ENCODE results near the gene FBXO2. TPM values are rescaled to one million over a fixed set of nuclear protein-coding genes. Genes with fewer than 3 reads are reported as not detected.

The FBXO2 gene
- total and polyA plus RNA-seq, 10 donors = 2.1 to 6.7 (median 4.6) TPM

GRCh38 chr1:11648732-11649158 is 5.5 kb downstream of the FBXO2 start:
- Histone ChIP-seq H3K4me1 (peaks cover 0 to 36% (median 31%) of the 10 kb centered on the region in 6 donors), H3K4me3 (peak overlapping the region in 2 of 8 donors; percentile 5 to 63), H3K9me3 (no peaks in the 10 kb centered on the region), H3K36me3 (no peaks in the 10 kb centered on the region), H3K27me3 (replicated peaks in 1 of 7) (peaks cover 0 to 53% (median 12%) of the 10 kb centered on the region in 7 donors), H3K27ac (no peak overlapping the region)
- intact Hi-C loops (cut with DNase I; ENCODE audit: low total_unique reads) = loop anchor here (5.0 to 10.0 kb wide), 2 partner anchors 174 to 611 kb away; partner anchors contain the start of gene DISP3
- TF ChIP-seq POLR2AphosphoS5 (IDR thresholded peaks at IDR 0.05) = no peak
- no peak for TF ChIP-seq CTCF (IDR thresholded peaks at IDR 0.05 in 8 of 11, conservative IDR thresholded peaks at IDR 0.05 in 3 of 11)
- TF ChIP-seq POLR2A (IDR thresholded peaks at IDR 0.05) = no peak
- WGBS, 5 donors = 24 to 49% (median 29%) methylated on average over 23 to 30 of the region's 30 CpGs
- peak; percentile 82 for DNase-seq

GRCh38 chr1:11648039-11648438 is 6.2 kb downstream of the FBXO2 start:
- H3K27me3 ChIP-seq (replicated peaks in 1 of 7) = peaks cover 0 to 50% (median 12%) of the 10 kb centered on the region in 7 donors
- WGBS, 5 donors = 76 to 91% (median 87%) methylated on average over 6 of the region's 6 CpGs

GRCh38 chr1:11647333-11647732 is 6.9 kb downstream of the FBXO2 start:
- no peak overlapping the region for H3K27ac ChIP-seq
- H3K27me3 ChIP-seq (replicated peaks in 1 of 7) = peaks cover 0 to 50% (median 12%) of the 10 kb centered on the region in 7 donors
- TF ChIP-seq POLR2A (IDR thresholded peaks at IDR 0.05) (no peak), POLR2AphosphoS5 (IDR thresholded peaks at IDR 0.05) (no peak), CTCF (IDR thresholded peaks at IDR 0.05 in 8 of 11, conservative IDR thresholded peaks at IDR 0.05 in 3 of 11) (no peak)
- WGBS, 5 donors = 51 to 88% (median 82%) methylated on average over 3 to 7 of the region's 7 CpGs
- H3K4me3 ChIP-seq = no peak overlapping the region
- intact Hi-C loops (cut with DNase I; ENCODE audit: low total_unique reads) = loop anchor here (5.0 to 10.0 kb wide), 2 partner anchors 173 to 610 kb away; partner anchors contain the start of gene DISP3
- DNase-seq = no peak
- H3K9me3 ChIP-seq = no peaks in the 10 kb centered on the region
- no peaks in the 10 kb centered on the region for H3K36me3 ChIP-seq
- H3K4me1 ChIP-seq = peaks cover 0 to 34% (median 28%) of the 10 kb centered on the region in 6 donors

More at GRCh38 chr1:11648039-11648438, 6.2 kb downstream of the FBXO2 start:
- H3K4me1 ChIP-seq = peaks cover 0 to 31% (median 28%) of the 10 kb centered on the region in 6 donors
- DNase-seq = no peak
- no peak for TF ChIP-seq CTCF (IDR thresholded peaks at IDR 0.05 in 8 of 11, conservative IDR thresholded peaks at IDR 0.05 in 3 of 11)
- TF ChIP-seq POLR2A (IDR thresholded peaks at IDR 0.05) = no peak
- TF ChIP-seq POLR2AphosphoS5 (IDR thresholded peaks at IDR 0.05) = no peak
- intact Hi-C loops (cut with DNase I; ENCODE audit: low total_unique reads) = loop anchor here (5.0 to 10.0 kb wide), 2 partner anchors 173 to 611 kb away; partner anchors contain the start of gene DISP3
- H3K36me3 ChIP-seq = no peaks in the 10 kb centered on the region
- no peak overlapping the region for H3K4me3 ChIP-seq
- H3K9me3 ChIP-seq = no peaks in the 10 kb centered on the region
- H3K27ac ChIP-seq = no peak overlapping the region

- Histone ChIP-seq H3K4me1 (peaks cover 0 to 34% (median 28%) of the 10 kb centered on the region in 6 donors), H3K9me3 (no peaks in the 10 kb centered on the region), H3K27me3 (replicated peaks in 1 of 7) (peaks cover 0 to 61% (median 12%) of the 10 kb centered on the region in 7 donors), H3K36me3 (no peaks in the 10 kb centered on the region), H3K27ac (no peak overlapping the region), H3K4me3 (no peak overlapping the region)
- WGBS, 5 donors = 87 to 91% (median 89%) methylated on average over 9 of the region's 9 CpGs
- no peak for TF ChIP-seq POLR2A (IDR thresholded peaks at IDR 0.05)
- no peak for TF ChIP-seq CTCF (IDR thresholded peaks at IDR 0.05 in 8 of 11, conservative IDR thresholded peaks at IDR 0.05 in 3 of 11)
- no peak for TF ChIP-seq POLR2AphosphoS5 (IDR thresholded peaks at IDR 0.05)
- DNase-seq = no peak
- intact Hi-C loops (cut with DNase I; ENCODE audit: low total_unique reads) = loop anchor here (5.0 to 10.0 kb wide), 2 partner anchors 172 to 609 kb away; partner anchors contain the start of gene DISP3
These were observed 7.9 kb downstream of the FBXO2 start for GRCh38 chr1:11646317-11646716.
